Neural crest cell (in vitro differentiated cells): ENCODE data around the gene PRRG3. TPM values are rescaled to one million over a fixed set of nuclear protein-coding genes. Genes with fewer than 3 reads are reported as not detected.

Source experiments
- DNase-seq: peaks from one replicate; pipeline ENCODE4 v3.0.0; 2021; ENCODE audit warnings: low read depth, mixed read lengths, low spot score
- H3K27ac Mint-ChIP-seq: one replicate; pipeline ENCODE4 v1.8.0; 2021; ENCODE audit warnings: mild to moderate bottlenecking, mixed read lengths; ENCODE audit not compliant: unreplicated experiment
- H3K27me3 Mint-ChIP-seq: 2 replicates; pipeline ENCODE4 v1.8.0; 2021; ENCODE audit warnings: low read depth, mild to moderate bottlenecking, mixed read lengths
- H3K36me3 Mint-ChIP-seq: 2 replicates; pipeline ENCODE4 v1.8.0; 2021; ENCODE audit warnings: low read depth, mild to moderate bottlenecking, mixed read lengths
- H3K4me1 Mint-ChIP-seq: 2 replicates; pipeline ENCODE4 v1.8.0; 2021; ENCODE audit warnings: mixed read lengths
- H3K4me3 Mint-ChIP-seq: one replicate; pipeline ENCODE4 v1.8.0; 2021; ENCODE audit warnings: mild to moderate bottlenecking, mixed read lengths
- H3K9me3 Mint-ChIP-seq: 2 replicates; pipeline ENCODE4 v1.8.0; 2021; ENCODE audit warnings: mixed read lengths
- CTCF ChIP-seq: fragments of 200-600 bp; sonication (generic); conservative IDR thresholded peaks from 2 replicates; pipeline ENCODE4 v1.5.0; 2021; ENCODE audit warnings: antibody characterized with exemption, mild to moderate bottlenecking
- total RNA-seq: library from RNA; stranded (reverse); gene quantifications from 2 replicates; pipeline ENCODE4 v1.2.1, GENCODE V29; 2021

PRRG3 gene
- total RNA-seq, 1 donor from 2014 or later: 2.6 TPM

- peak; percentile 50 for DNase-seq
- H3K9me3 Mint-ChIP-seq: peaks cover 4% of the 10 kb centered on the region
- peak; percentile 75 for TF ChIP-seq CTCF
- peaks cover 8% of the 10 kb centered on the region for H3K4me1 Mint-ChIP-seq
- no peak overlapping the region for H3K27ac Mint-ChIP-seq
- H3K4me3 Mint-ChIP-seq: no peak overlapping the region
- peaks cover 16% of the 10 kb centered on the region for H3K27me3 Mint-ChIP-seq
- no peaks in the 10 kb centered on the region for H3K36me3 Mint-ChIP-seq
These were observed 58.2 kb downstream of the PRRG3 start for GRCh38 chrX:151753313-151754046.

GRCh38 chrX:151754047-151754429 lies 58.8 kb downstream of the PRRG3 start:
- Mint-ChIP-seq H3K27ac (no peak overlapping the region), H3K4me1 (peaks cover 8% of the 10 kb centered on the region), H3K36me3 (no peaks in the 10 kb centered on the region), H3K27me3 (peaks cover 10% of the 10 kb centered on the region), H3K4me3 (no peak overlapping the region), H3K9me3 (peaks cover 4% of the 10 kb centered on the region)
- TF ChIP-seq CTCF: no peak
- no peak for DNase-seq

- Mint-ChIP-seq H3K9me3 (peaks cover 4% of the 10 kb centered on the region), H3K27me3 (peaks cover 10% of the 10 kb centered on the region), H3K4me1 (peaks cover under 1% of the 10 kb centered on the region), H3K27ac (no peak overlapping the region), H3K36me3 (no peaks in the 10 kb centered on the region), H3K4me3 (no peak overlapping the region)
- TF ChIP-seq CTCF: no peak
- DNase-seq: no peak
These were observed 59.5 kb downstream of the PRRG3 start for GRCh38 chrX:151754641-151755215.

Other genes with a start within 250 kb of the PRRG3 start
- gene PASD1, start 131.8 kb upstream of the PRRG3 start, total RNA-seq: not detected in 2 replicates
- gene FATE1, start 20.6 kb downstream of the PRRG3 start, total RNA-seq: not detected in 2 replicates
- not detected in 2 replicates for gene CNGA2, start 39.3 kb downstream of the PRRG3 start, total RNA-seq
- not detected in 2 replicates for gene MAGEA4, start 217.4 kb downstream of the PRRG3 start, total RNA-seq